Naive thymus-derived CD4-positive, alpha-beta T cell (primary cell): Measurements from ENCODE around the gene GPR142. TPM values are rescaled to one million over a fixed set of nuclear protein-coding genes. Genes with fewer than 3 reads are reported as not detected.
A peak's percentile ranks its signal among the peaks of the same experiment; 100 is the strongest.

Experiments
- ATAC-seq: fragments of 150-1000 bp; cut with Tn5 transposase; 2 replicates; pipeline ENCODE4 v1.10.0; 2021; ENCODE audit warnings: mild to moderate bottlenecking, moderate library complexity
- CTCF ChIA-PET: fragments of 350-600 bp; sonication (Branson Sonifier 250); formaldehyde crosslinking; loops from one replicate; lab custom pipeline; 2021; ENCODE audit warnings: antibody characterized with exemption; lab: Charles Lee
- POLR2A ChIA-PET: fragments of 350-600 bp; sonication (Branson Sonifier 250); formaldehyde crosslinking; loops from one replicate; lab custom pipeline; 2021; ENCODE audit warnings: antibody characterized with exemption, inconsistent platforms; lab: Charles Lee
- DNase-seq, 9 donors: peaks; one replicate each; pipeline versions ENCODE4 v3.0.0 to v3.0.0-alpha.2; 2020 to 2022; ENCODE audit warnings: mixed read lengths in 1 of 9
- H3K27ac ChIP-seq: one replicate; pipeline ENCODE4 v1.7.0; 2013; ENCODE audit warnings: mild to moderate bottlenecking, low read depth, low read length, moderate library complexity
- H3K27me3 ChIP-seq, 2 donors: one replicate each; pipeline ENCODE4 v1.7.0; 2013; ENCODE audit warnings: low read length in 2 of 2, mild to moderate bottlenecking in 2 of 2, moderate library complexity in 2 of 2; ENCODE audit not compliant: control insufficient read depth in 2 of 2, insufficient read depth in 2 of 2
- H3K36me3 ChIP-seq, 3 experiments: 1 replicate in 2 of 3; 2 replicates in 1 of 3; pipeline ENCODE4 v1.7.0; 2013; ENCODE audit warnings: low read length in 3 of 3, mild to moderate bottlenecking in 3 of 3, moderate library complexity in 1 of 3; ENCODE audit not compliant: insufficient read depth in 3 of 3, control insufficient read depth in 2 of 3
- H3K4me1 ChIP-seq, 2 donors: one replicate each; pipeline ENCODE4 v1.7.0; 2013; ENCODE audit warnings: low read length in 2 of 2, mild to moderate bottlenecking in 2 of 2, moderate library complexity in 1 of 2; ENCODE audit not compliant: control insufficient read depth in 2 of 2, insufficient read depth in 2 of 2
- H3K4me3 ChIP-seq: 2 replicates; pipeline ENCODE4 v1.7.0; 2013; ENCODE audit warnings: mild to moderate bottlenecking, low read length
- H3K9me3 ChIP-seq, 3 experiments: 1 replicate in 2 of 3; 2 replicates in 1 of 3; pipeline ENCODE4 v1.7.0; 2013; ENCODE audit warnings: low read length in 3 of 3; ENCODE audit not compliant: control insufficient read depth in 2 of 3
- H3K27ac Mint-ChIP-seq, 9 donors: one replicate each; pipeline ENCODE4 v1.8.0; 2020 to 2022; ENCODE audit warnings: mixed read lengths in 9 of 9, mild to moderate bottlenecking in 8 of 9, moderate library complexity in 5 of 9, inconsistent platforms in 2 of 9
- H3K27me3 Mint-ChIP-seq, 5 donors: one replicate each; pipeline ENCODE4 v1.8.0; 2021 to 2022; ENCODE audit warnings: mixed read lengths in 5 of 5, mild to moderate bottlenecking in 1 of 5
- H3K36me3 Mint-ChIP-seq, 5 donors: one replicate each; pipeline ENCODE4 v1.8.0; 2020 to 2022; ENCODE audit warnings: mixed read lengths in 5 of 5, mild to moderate bottlenecking in 3 of 5, inconsistent platforms in 1 of 5
- H3K4me1 Mint-ChIP-seq, 7 donors: one replicate each; pipeline ENCODE4 v1.8.0; 2020 to 2022; ENCODE audit warnings: mixed read lengths in 7 of 7, mild to moderate bottlenecking in 3 of 7, inconsistent platforms in 1 of 7
- H3K4me3 Mint-ChIP-seq, 10 donors: one replicate each; pipeline ENCODE4 v1.8.0; 2020 to 2022; ENCODE audit warnings: mild to moderate bottlenecking in 10 of 10, mixed read lengths in 10 of 10, moderate library complexity in 6 of 10, inconsistent platforms in 2 of 10
- H3K9me3 Mint-ChIP-seq, 11 donors: one replicate each; pipeline ENCODE4 v1.8.0; 2020 to 2022; ENCODE audit warnings: mixed read lengths in 11 of 11, mild to moderate bottlenecking in 4 of 11, inconsistent platforms in 1 of 11, moderate library complexity in 1 of 11
- intact Hi-C, 2 donors: fragments of 100-400 bp; cut with micrococcal nuclease; formaldehyde crosslinking; loops; one replicate each; pipeline ENCODE4 v1.15.1; 2023
- polyA plus RNA-seq, 2 donors: library from polyadenylated mRNA; unstranded; fragments of 300-500 nt; fragmentation: Illumina TruSeq; gene quantifications; one replicate each; pipeline ENCODE4 v1.2.3, GENCODE V29; 2021
- total RNA-seq, 6 experiments: library from RNA in 5 of 6; stranded (reverse) in 5 of 6; gene quantifications; 1 replicate in 5 of 6; 2 replicates in 1 of 6; pipeline ENCODE4 v1.2.3 and lab custom pipeline; 2021 to 2026

GPR142 gene
- total RNA-seq (not detected), polyA plus RNA-seq (not detected), total RNA-seq (lab: John Stamatoyannopoulos, UW) (not detected)

GRCh38 chr17:74367206-74367605 is at the start of gene GPR142:
Gene GPR142, plus strand, starts transcription at chr17:74367506. Its CDS starts 2,035 bp downstream, at chr17:74369541.
- Histone ChIP-seq H3K9me3 (no peaks in the 10 kb centered on the region), H3K27ac (no peak within 1 kb of the TSS), H3K4me1 (peaks cover 12 to 13% of the 10 kb centered on the region in 2 donors), H3K27me3 (no peaks in the 10 kb centered on the region), H3K4me3 (no peak within 1 kb of the TSS), H3K36me3 (no peaks in the 10 kb centered on the region)
- DNase-seq (no peak), ATAC-seq (no peak)
- H3K36me3 Mint-ChIP-seq: no peaks in the 10 kb centered on the region
- peaks cover 8 to 15% (median 12%) of the 10 kb centered on the region in 7 donors for H3K4me1 Mint-ChIP-seq
- H3K4me3 Mint-ChIP-seq: peak within 1 kb of the TSS in 5 of 10 donors; percentile 35 to 75 (median 68)
- H3K27ac Mint-ChIP-seq: no peak within 1 kb of the TSS
- H3K9me3 Mint-ChIP-seq: no peaks in the 10 kb centered on the region
- intact Hi-C loops: loop anchor here in 1 of 2 donors (5.0 kb wide), 1 partner anchor 235 kb away; no protein-coding TSS in a partner anchor
- peaks cover 0 to 6% (median 0%) of the 10 kb centered on the region in 5 donors for H3K27me3 Mint-ChIP-seq
- ChIA-PET POLR2A (no interaction called here), CTCF (interaction anchor here (0.6 to 4.5 kb wide), 7 partner anchors 36 to 476 kb away, joined by 3 to 40 read pairs (median 7); partner anchors contain the start of gene TTYH2)

- intact Hi-C loops: no loop called here
- Histone ChIP-seq H3K36me3 (no peaks in the 10 kb centered on the region), H3K9me3 (no peaks in the 10 kb centered on the region), H3K27me3 (no peaks in the 10 kb centered on the region), H3K4me3 (no peak overlapping the region), H3K27ac (no peak overlapping the region), H3K4me1 (no peaks in the 10 kb centered on the region)
- peaks cover 0 to 16% (median 9%) of the 10 kb centered on the region in 5 donors for H3K27me3 Mint-ChIP-seq
- H3K27ac Mint-ChIP-seq: no peak overlapping the region
- no peaks in the 10 kb centered on the region for H3K36me3 Mint-ChIP-seq
- ChIA-PET POLR2A (no interaction called here), CTCF (no interaction called here)
- H3K9me3 Mint-ChIP-seq: peaks cover 0 to 2% (median 0%) of the 10 kb centered on the region in 11 donors
- no peak overlapping the region for H3K4me3 Mint-ChIP-seq
- DNase-seq (no peak), ATAC-seq (no peak)
- no peaks in the 10 kb centered on the region for H3K4me1 Mint-ChIP-seq
These were observed 48.9 kb upstream of the GPR142 start for GRCh38 chr17:74318391-74318790.

GRCh38 chr17:74324521-74324920 is 42.8 kb upstream of the GPR142 start:
- Mint-ChIP-seq H3K27ac (no peak overlapping the region), H3K9me3 (peaks cover 0 to 1% (median 0%) of the 10 kb centered on the region in 11 donors), H3K27me3 (peaks cover 17 to 47% (median 21%) of the 10 kb centered on the region in 5 donors), H3K4me3 (peak overlapping the region in 3 of 10 donors; percentile 16 to 68 (median 48)), H3K4me1 (peaks cover 12 to 30% (median 14%) of the 10 kb centered on the region in 7 donors), H3K36me3 (peaks cover 0 to 3% (median 0%) of the 10 kb centered on the region in 5 donors)
- ChIA-PET POLR2A (no interaction called here), CTCF (interaction anchor here (0.6 kb wide), 1 partner anchor 7 kb away, joined by 6 read pairs; no protein-coding TSS in a partner anchor)
- ATAC-seq (no peak), DNase-seq (no peak)
- Histone ChIP-seq H3K9me3 (no peaks in the 10 kb centered on the region), H3K27ac (no peak overlapping the region), H3K4me3 (no peak overlapping the region), H3K4me1 (peaks cover 9 to 23% of the 10 kb centered on the region in 2 donors), H3K27me3 (peaks cover 0 to 4% of the 10 kb centered on the region in 2 donors), H3K36me3 (no peaks in the 10 kb centered on the region)
- intact Hi-C loops: no loop called here

GRCh38 chr17:74325376-74325742 is 41.9 kb upstream of the GPR142 start:
- peaks cover 0 to 4% of the 10 kb centered on the region in 2 donors for H3K27me3 ChIP-seq
- H3K36me3 Mint-ChIP-seq: peaks cover 0 to 5% (median 0%) of the 10 kb centered on the region in 5 donors
- no peak for DNase-seq
- ChIA-PET CTCF (no interaction called here), POLR2A (no interaction called here)
- H3K27me3 Mint-ChIP-seq: peaks cover 17 to 46% (median 21%) of the 10 kb centered on the region in 5 donors
- no peak overlapping the region for H3K27ac Mint-ChIP-seq
- peaks cover 13 to 32% (median 16%) of the 10 kb centered on the region in 7 donors for H3K4me1 Mint-ChIP-seq
- ATAC-seq: peak; percentile 8
- no peaks in the 10 kb centered on the region for H3K36me3 ChIP-seq
- peaks cover 0 to 1% (median 0%) of the 10 kb centered on the region in 11 donors for H3K9me3 Mint-ChIP-seq
- no peaks in the 10 kb centered on the region for H3K9me3 ChIP-seq
- no peak overlapping the region for H3K27ac ChIP-seq
- intact Hi-C loops: no loop called here
- peak overlapping the region; percentile 28 to 69 (median 62) for H3K4me3 Mint-ChIP-seq
- H3K4me3 ChIP-seq: no peak overlapping the region
- H3K4me1 ChIP-seq: peaks cover 9 to 27% of the 10 kb centered on the region in 2 donors

GRCh38 chr17:74325743-74326379 is 41.4 kb upstream of the GPR142 start, which contains the start of gene KIF19:
Gene KIF19, plus strand, starts transcription at chr17:74326226. Its CDS starts 124 bp downstream, at chr17:74326350.
- peak within 1 kb of the TSS; percentile 47 to 69 (median 62) for H3K4me3 Mint-ChIP-seq
- peak within 1 kb of the TSS; percentile 48 for H3K4me3 ChIP-seq

GRCh38 chr17:74326506-74326905 is 40.8 kb upstream of the GPR142 start:
- intact Hi-C loops: no loop called here
- ChIA-PET CTCF (no interaction called here), POLR2A (no interaction called here)
- H3K4me1 Mint-ChIP-seq: peaks cover 13 to 32% (median 16%) of the 10 kb centered on the region in 7 donors
- H3K4me1 ChIP-seq: peaks cover 9 to 27% of the 10 kb centered on the region in 2 donors
- H3K27ac Mint-ChIP-seq: no peak overlapping the region
- H3K27ac ChIP-seq: no peak overlapping the region
- H3K27me3 Mint-ChIP-seq: peaks cover 17 to 48% (median 21%) of the 10 kb centered on the region in 5 donors
- peaks cover 0 to 4% of the 10 kb centered on the region in 2 donors for H3K27me3 ChIP-seq
- H3K4me3 Mint-ChIP-seq: peak overlapping the region in 8 of 10 donors; percentile 10 to 66 (median 39)
- no peaks in the 10 kb centered on the region for H3K9me3 ChIP-seq
- peaks cover 0 to 1% (median 0%) of the 10 kb centered on the region in 11 donors for H3K9me3 Mint-ChIP-seq
- H3K36me3 Mint-ChIP-seq: peaks cover 0 to 5% (median 0%) of the 10 kb centered on the region in 5 donors
- no peaks in the 10 kb centered on the region for H3K36me3 ChIP-seq
- peak overlapping the region; percentile 48 for H3K4me3 ChIP-seq
- DNase-seq (no peak), ATAC-seq (no peak)

More at GRCh38 chr17:74325743-74326379, 41.4 kb upstream of the GPR142 start, which contains the start of gene KIF19:
- DNase-seq: peak in 6 of 9 donors; percentile 14 to 69 (median 23)
- Mint-ChIP-seq H3K27me3 (peaks cover 17 to 46% (median 21%) of the 10 kb centered on the region in 5 donors), H3K9me3 (peaks cover 0 to 1% (median 0%) of the 10 kb centered on the region in 11 donors), H3K36me3 (peaks cover 0 to 5% (median 0%) of the 10 kb centered on the region in 5 donors), H3K4me1 (peaks cover 13 to 32% (median 16%) of the 10 kb centered on the region in 7 donors), H3K27ac (no peak within 1 kb of the TSS)
- POLR2A ChIA-PET: no interaction called here
- ATAC-seq: peak; percentile 87
- Histone ChIP-seq H3K27ac (no peak within 1 kb of the TSS), H3K4me1 (peaks cover 9 to 27% of the 10 kb centered on the region in 2 donors), H3K9me3 (no peaks in the 10 kb centered on the region), H3K27me3 (peaks cover 0 to 4% of the 10 kb centered on the region in 2 donors), H3K36me3 (no peaks in the 10 kb centered on the region)
- intact Hi-C loops: no loop called here
- CTCF ChIA-PET: no interaction called here
